Upper lobe of left lung (tissue), 6 donors: ENCODE results near the gene HOXC6. TPM values are rescaled to one million over a fixed set of nuclear protein-coding genes. Genes with fewer than 3 reads are reported as not detected.

Experiments
- ATAC-seq, 2 donors: fragments of 200-7000 bp; cut with Tn5 transposase; one replicate each; pipeline ENCODE4 v1.9.1; 2022; ENCODE audit warnings: mild to moderate bottlenecking in 2 of 2, moderate library complexity in 2 of 2; ENCODE audit not compliant: low FRiP score in 2 of 2
- DNase-seq, 2 donors: peaks; one replicate each; pipeline ENCODE4 v3.0.0-alpha.2; 2019 to 2020
- H3K27ac ChIP-seq, 4 donors: fragments of 200-600 bp; sonication (generic); one replicate each; pipeline ENCODE4 v1.5.1; 2016 to 2019
- H3K27me3 ChIP-seq, 4 donors: fragments of 200-600 bp; sonication (generic); one replicate each; pipeline ENCODE4 v1.5.1; 2017 to 2019
- H3K36me3 ChIP-seq, 4 donors: fragments of 200-600 bp; sonication (generic); one replicate each; pipeline ENCODE4 v1.5.1; 2016 to 2019
- H3K4me1 ChIP-seq, 4 donors: fragments of 200-600 bp; sonication (generic); one replicate each; pipeline ENCODE4 v1.5.1; 2018 to 2019
- H3K4me3 ChIP-seq, 4 donors: fragments of 200-600 bp; sonication (generic); one replicate each; pipeline ENCODE4 v1.5.1; 2017 to 2019; ENCODE audit warnings: mild to moderate bottlenecking in 2 of 4, moderate library complexity in 1 of 4
- H3K9me3 ChIP-seq, 4 donors: fragments of 200-600 bp; sonication (generic); one replicate each; pipeline ENCODE4 v1.5.1; 2018 to 2019
- EP300 ChIP-seq, 4 donors: sonication (generic); formaldehyde crosslinking; IDR thresholded peaks; one replicate each; pipeline ENCODE4 v1.5.1; 2017; ENCODE audit warnings: antibody characterized with exemption in 4 of 4, control low read depth in 2 of 4
- POLR2A ChIP-seq, 4 donors: fragments of 450-650 bp; IDR thresholded peaks; one replicate each; pipeline ENCODE4 v1.5.1; 2016 to 2017; ENCODE audit warnings: antibody characterized with exemption in 4 of 4, mild to moderate bottlenecking in 2 of 4
- POLR2AphosphoS5 ChIP-seq, 2 donors: sonication (generic); formaldehyde crosslinking; IDR thresholded peaks; one replicate each; pipeline ENCODE4 v1.5.1; 2017; ENCODE audit warnings: antibody characterized with exemption in 2 of 2
- WGBS, 2 donors: methylation state at CpG; one replicate each; pipeline ENCODE4 v1.1.5; 2017 to 2018; 5-methylcytosine and 5-hydroxymethylcytosine counted together
- total RNA-seq, 6 donors: library from RNA; depleted of rRNA in 4 of 6; stranded (reverse); fragments of >200 nt in 4 of 6; gene quantifications; one replicate each; pipeline versions ENCODE4 v1.1.0 to v1.2.1, GENCODE V29; 2016 to 2021
- TF ChIP-seq, protein P1 (sequence below), 6 experiments: fragments of 450-650 bp in 4 of 6; fragments of 200-600 bp in 2 of 6; sonication (generic) in 2 of 6; IDR thresholded peaks; one replicate each; pipeline ENCODE4 v1.5.1; 2016 to 2019; ENCODE audit warnings: antibody characterized with exemption in 6 of 6
- donor health status: DM: no; HTN: no; CAD: no; lungs with moderate emphysema.
- donor health status: DM: no; HTN: yes; CAD: no; lungs with severe emphysema.

Gene HOXC6
- total RNA-seq, 6 donors from 2014 or later: 0.40 to 0.92 TPM; not detected in 4

DNA sequence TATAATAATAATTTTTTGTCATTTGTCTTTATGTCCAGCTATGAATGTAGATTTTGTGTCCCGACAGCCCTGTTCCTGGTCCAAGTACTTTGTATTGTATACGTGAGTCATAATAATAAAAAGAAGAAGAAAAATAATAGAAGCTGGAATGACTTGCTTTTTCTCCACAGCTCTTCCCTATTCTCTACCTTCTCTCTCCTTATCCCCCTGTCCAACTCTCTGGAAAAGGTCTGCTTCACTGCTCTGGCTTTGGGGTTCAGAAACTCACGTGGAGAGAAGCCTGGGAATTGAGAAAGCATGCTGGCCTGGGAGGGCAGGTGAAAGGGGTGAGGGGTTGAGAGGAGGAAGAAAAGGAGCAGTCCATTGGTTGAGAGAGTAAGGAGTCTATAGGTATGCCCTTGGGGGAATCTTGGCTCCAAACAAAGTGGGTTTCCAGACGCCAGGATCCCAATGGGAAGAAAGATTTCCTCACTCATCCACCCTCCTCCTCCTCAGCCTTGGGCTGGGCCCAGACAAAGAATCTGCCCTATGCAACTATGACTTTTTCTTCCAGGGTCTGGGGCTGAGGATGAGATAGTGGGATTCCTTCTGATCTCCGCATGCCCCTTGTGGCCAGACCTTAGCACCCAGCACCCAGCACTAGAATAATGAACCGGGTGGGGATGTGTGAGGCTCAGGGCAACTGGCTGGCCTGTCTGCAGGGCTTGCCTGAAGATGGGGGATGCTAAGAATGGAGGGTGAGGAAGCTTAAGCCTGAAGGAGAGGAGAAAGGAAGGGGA lies 15.4 kb upstream of the HOXC6 start:
- Histone ChIP-seq H3K36me3 (no peaks in the 10 kb centered on the region), H3K9me3 (no peaks in the 10 kb centered on the region), H3K27ac (no peak overlapping the region), H3K27me3 (peaks cover 4 to 88% (median 47%) of the 10 kb centered on the region in 4 donors), H3K4me1 (peaks cover 17 to 27% (median 24%) of the 10 kb centered on the region in 4 donors), H3K4me3 (no peak overlapping the region)
- TF ChIP-seq POLR2AphosphoS5 (IDR thresholded peaks at IDR 0.05): no peak
- TF ChIP-seq, protein P1, sequence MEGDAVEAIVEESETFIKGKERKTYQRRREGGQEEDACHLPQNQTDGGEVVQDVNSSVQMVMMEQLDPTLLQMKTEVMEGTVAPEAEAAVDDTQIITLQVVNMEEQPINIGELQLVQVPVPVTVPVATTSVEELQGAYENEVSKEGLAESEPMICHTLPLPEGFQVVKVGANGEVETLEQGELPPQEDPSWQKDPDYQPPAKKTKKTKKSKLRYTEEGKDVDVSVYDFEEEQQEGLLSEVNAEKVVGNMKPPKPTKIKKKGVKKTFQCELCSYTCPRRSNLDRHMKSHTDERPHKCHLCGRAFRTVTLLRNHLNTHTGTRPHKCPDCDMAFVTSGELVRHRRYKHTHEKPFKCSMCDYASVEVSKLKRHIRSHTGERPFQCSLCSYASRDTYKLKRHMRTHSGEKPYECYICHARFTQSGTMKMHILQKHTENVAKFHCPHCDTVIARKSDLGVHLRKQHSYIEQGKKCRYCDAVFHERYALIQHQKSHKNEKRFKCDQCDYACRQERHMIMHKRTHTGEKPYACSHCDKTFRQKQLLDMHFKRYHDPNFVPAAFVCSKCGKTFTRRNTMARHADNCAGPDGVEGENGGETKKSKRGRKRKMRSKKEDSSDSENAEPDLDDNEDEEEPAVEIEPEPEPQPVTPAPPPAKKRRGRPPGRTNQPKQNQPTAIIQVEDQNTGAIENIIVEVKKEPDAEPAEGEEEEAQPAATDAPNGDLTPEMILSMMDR (IDR thresholded peaks at IDR 0.05): no peak
- TF ChIP-seq POLR2A (IDR thresholded peaks at IDR 0.05): no peak
- no peak for TF ChIP-seq EP300 (IDR thresholded peaks at IDR 0.05)
- WGBS, 2 donors: 23 to 30% methylated on average over 6 of the region's 6 CpGs
- no peak for DNase-seq
- ATAC-seq: no peak

DNA sequence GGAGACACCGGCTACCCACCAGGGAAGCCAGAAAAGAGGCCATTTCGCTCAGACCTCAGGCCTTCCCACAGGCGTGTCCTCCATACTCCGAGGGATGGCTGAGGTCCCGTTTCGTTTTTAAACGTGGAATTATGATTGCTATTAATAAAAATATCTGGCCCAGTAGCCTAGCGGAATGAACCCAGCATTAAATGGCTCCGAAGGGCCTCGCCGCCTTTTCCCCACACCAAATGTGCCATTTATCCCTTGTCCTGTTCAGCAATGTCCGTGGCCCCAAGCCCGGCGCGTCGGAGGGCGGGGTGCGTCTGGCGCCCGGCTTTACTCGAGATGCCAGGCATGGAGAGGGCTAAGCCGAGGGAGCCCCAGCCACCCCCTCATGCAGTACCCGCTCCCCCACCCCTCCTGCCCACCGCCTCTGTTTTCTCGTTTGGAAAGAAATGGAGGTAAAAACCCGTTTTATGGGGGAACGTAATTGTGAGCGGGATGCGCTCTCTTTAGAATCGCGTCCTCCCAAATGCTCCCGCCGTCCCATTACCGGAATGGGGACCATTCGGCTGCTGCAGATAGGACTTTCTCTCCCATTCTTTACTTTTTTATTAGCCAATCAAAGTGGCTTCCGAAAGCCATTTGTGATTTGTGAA lies 13.7 kb upstream of the HOXC6 start:
- DNase-seq (peak in 1 of 2 donors; percentile 58), ATAC-seq (no peak)
- TF ChIP-seq POLR2A (IDR thresholded peaks at IDR 0.05) (no peak), EP300 (IDR thresholded peaks at IDR 0.05) (no peak), POLR2AphosphoS5 (IDR thresholded peaks at IDR 0.05) (no peak)
- TF ChIP-seq, protein P1 (IDR thresholded peaks at IDR 0.05): no peak
- peaks cover 1 to 92% (median 48%) of the 10 kb centered on the region in 4 donors for H3K27me3 ChIP-seq
- WGBS, 2 donors: 8 to 10% methylated on average over 35 to 36 of the region's 36 CpGs
- H3K9me3 ChIP-seq: no peaks in the 10 kb centered on the region
- H3K27ac ChIP-seq: no peak overlapping the region
- no peaks in the 10 kb centered on the region for H3K36me3 ChIP-seq
- H3K4me3 ChIP-seq: peak overlapping the region in 1 of 4 donors; percentile 1
- peaks cover 27 to 37% (median 32%) of the 10 kb centered on the region in 4 donors for H3K4me1 ChIP-seq

DNA sequence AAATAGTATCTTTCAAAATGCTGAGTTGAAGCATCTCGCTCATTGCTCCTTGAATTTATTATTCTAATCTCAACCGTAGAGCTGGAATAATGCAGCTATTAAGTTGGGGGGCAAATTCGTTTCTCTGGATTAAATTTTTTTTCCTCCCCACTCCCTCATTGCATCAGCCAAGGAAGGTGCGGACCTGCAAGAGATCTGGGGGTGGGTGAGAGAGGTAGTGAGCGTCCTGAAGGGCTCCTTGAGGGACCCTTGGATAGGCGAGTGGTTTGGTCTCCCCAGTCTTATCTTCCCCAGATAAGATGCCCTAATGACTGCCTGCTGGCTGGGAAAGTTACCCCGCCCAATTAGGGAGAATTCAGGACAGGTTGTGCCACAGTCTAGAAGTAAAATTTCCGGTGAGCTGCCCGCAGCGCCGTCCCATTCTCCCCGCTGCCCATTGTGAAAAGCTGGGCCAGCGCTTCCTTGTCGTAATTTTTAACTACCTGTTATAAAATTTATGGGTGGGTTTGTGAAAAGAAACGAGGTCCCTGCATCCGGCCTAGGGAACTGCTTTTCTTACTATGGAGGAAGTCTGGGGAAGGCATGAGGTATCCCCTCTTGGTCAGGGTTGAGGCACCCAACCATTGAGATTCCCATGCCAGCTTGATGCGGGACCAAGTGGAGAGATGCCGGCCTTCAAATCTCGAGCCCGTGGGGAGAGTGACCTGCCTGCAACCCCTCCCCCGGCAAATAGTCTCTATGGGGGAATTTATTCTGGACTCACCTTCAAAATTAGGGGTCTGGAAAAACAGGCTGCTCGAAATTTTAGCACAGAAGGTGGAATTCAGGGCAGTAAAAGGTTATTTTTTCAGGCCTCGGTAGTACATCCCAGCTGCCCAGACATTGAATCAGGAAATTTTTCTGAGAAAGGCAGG lies 13.0 kb upstream of the HOXC6 start:
- H3K4me3 ChIP-seq: no peak overlapping the region
- H3K27me3 ChIP-seq: peaks cover 1 to 91% (median 46%) of the 10 kb centered on the region in 4 donors
- WGBS, 2 donors: 11 to 19% methylated on average over 18 to 23 of the region's 23 CpGs
- peaks cover 30 to 36% (median 34%) of the 10 kb centered on the region in 4 donors for H3K4me1 ChIP-seq
- no peaks in the 10 kb centered on the region for H3K9me3 ChIP-seq
- H3K27ac ChIP-seq: no peak overlapping the region
- TF ChIP-seq POLR2A (IDR thresholded peaks at IDR 0.05) (no peak), EP300 (IDR thresholded peaks at IDR 0.05) (no peak), POLR2AphosphoS5 (IDR thresholded peaks at IDR 0.05) (no peak)
- TF ChIP-seq, protein P1 (IDR thresholded peaks at IDR 0.05): no peak
- no peak for DNase-seq
- ATAC-seq: no peak
- H3K36me3 ChIP-seq: no peaks in the 10 kb centered on the region

DNA sequence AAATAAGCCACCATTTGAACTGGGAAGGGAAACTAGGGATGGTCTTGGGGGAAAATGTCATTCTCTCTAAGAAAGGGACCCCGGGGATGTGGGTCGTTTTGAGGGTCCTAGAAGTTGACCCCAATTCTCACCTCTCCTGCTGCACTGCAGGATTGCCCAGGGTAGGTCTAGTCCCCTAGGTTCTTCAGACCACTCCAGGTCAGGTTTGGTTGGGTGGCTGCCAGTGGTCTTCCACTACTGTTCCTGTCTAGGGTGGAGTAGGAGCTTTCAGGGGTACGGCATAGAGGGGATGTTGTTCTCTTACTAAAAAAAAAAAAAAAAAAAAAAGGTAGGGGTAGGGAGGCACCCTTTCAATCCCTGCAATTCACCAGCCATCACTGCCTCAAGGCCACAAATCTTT lies 12.2 kb upstream of the HOXC6 start:
- WGBS, 2 donors: 12 to 13% methylated on average over 3 of the region's 3 CpGs
- no peak for TF ChIP-seq POLR2A (IDR thresholded peaks at IDR 0.05)
- TF ChIP-seq, protein P1 (IDR thresholded peaks at IDR 0.05): no peak
- TF ChIP-seq POLR2AphosphoS5 (IDR thresholded peaks at IDR 0.05): no peak
- Histone ChIP-seq H3K4me1 (peaks cover 30 to 35% (median 34%) of the 10 kb centered on the region in 4 donors), H3K9me3 (no peaks in the 10 kb centered on the region), H3K36me3 (no peaks in the 10 kb centered on the region), H3K27me3 (peaks cover 1 to 89% (median 42%) of the 10 kb centered on the region in 4 donors), H3K4me3 (no peak overlapping the region), H3K27ac (no peak overlapping the region)
- ATAC-seq (no peak), DNase-seq (no peak)
